Activated T-cell treated with anti-CD3 and anti-CD28 coated beads for 4 hours (primary cell): ENCODE measurements around the gene MRPL9.
A peak's percentile ranks its signal among the peaks of the same experiment; 100 is the strongest.

ENCODE experiments used
- DNase-seq: peaks from one replicate; pipeline ENCODE4 v3.0.0-alpha.2; 2020

The MRPL9 gene

DNA sequence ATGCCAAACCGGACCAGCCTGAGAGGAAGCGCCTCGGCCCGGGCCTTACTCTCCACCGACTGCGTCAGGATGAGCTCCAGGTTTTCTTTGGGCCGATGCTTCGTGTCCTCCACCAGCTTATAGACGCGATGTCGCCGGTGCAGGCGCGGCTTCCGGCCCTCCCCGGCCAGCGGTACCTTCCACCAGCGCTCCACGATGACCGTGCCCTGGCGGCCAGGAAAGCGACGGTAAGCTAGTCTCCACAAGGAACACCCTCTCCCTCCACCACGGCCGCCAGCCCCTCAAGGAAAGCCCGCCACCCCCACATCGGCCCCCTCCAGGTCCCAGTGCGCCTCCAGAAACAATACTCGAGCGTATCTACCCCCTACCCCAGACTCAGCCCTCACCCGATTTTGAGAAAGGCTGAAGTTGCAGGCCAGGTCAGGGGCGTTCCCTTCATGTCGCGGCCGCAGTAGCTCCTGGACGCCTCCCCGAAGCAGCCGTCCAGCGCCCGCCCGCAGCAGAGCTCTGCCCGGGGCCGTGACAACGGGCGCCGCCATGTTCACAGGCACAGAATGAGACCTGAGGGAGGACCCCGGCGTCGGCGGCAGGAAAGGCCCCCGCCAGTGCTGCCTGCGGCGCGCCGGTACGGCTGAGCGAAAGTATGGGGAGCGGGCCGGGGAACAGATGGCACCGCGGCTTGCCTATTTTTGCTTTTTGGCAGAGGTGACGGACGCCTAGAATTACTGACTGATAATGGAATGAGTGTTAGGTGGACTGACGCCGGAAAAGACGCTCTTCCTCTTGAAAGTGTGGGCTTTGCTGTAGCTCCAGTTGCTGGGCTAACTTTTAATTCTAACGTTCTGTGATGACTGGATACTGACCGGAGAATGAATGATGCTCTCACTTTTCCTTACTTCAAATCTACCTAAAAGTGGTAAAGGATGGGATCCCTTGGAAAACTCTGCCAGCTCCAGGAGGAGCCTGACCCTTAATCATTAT is at the start of gene MRPL9:
TSS of gene MRPL9 (minus strand) at position 556 of the 981 bp plus-strand sequence. CDS start at position 539, 17 bp downstream.
- DNase-seq, result peak; percentile 79

GRCh38 chr1:151811181-151811580 is 47.9 kb upstream of the MRPL9 start:
- DNase-seq, result no peak

DNA sequence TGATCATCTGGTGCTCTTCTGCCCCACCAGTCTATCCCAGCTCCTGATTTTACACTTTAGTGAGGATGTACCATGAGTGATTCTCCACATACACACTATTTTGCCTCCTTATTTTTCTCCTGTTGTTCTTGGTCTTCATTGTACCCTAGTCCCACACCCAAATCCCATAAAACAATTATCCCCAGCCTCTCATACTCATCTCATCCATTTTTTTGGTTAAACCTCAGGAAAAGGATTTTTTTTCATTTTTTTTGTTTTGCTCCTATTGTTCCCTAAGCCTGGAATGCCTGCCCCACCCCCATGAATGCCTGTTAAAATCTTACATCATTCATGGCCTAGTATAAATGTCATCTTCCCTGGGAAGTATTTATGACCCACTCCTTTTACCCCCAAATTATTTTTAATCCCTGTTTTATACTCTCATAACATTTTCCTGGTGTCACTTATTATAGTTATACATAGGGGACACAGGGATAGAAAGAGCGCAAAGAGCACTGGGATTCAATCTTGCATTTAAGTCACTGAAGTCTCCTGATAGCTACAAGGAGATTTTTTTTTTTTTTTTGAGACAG is 46.8 kb upstream of the MRPL9 start:
- DNase-seq, result no peak

DNA sequence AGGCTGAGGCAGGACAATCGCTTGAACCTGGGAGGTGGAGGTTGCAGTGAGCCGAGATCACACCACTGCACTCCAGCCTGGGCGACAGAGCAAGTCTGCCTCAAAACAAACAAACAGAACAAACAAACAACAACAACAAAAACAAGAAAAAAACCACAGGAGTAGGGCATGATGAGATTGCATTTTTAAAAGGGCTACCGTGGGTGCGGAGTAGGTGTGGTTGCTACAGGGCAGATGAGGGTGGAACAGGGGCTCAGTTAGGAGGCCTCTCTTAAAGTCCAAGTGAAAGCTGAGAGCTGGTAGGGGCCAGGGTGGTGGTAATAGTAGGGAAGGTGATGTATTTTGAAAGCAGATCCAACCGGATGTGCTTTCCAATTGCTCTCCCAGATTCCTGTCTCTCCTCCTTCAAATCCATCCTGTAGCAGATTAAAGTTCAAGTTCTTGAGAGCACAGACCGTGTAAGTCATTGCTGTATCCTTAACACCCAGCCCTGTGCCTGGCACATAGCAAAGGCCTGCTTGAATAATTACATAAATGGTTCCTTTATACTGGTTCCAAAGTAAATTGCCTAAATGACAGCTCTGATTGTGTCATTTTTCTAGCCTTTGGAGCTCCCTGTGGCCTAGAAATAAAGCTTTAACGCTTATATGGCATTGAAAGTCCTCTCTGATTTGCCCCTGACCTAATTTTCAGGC is 46.1 kb upstream of the MRPL9 start:
- no peak for DNase-seq

DNA sequence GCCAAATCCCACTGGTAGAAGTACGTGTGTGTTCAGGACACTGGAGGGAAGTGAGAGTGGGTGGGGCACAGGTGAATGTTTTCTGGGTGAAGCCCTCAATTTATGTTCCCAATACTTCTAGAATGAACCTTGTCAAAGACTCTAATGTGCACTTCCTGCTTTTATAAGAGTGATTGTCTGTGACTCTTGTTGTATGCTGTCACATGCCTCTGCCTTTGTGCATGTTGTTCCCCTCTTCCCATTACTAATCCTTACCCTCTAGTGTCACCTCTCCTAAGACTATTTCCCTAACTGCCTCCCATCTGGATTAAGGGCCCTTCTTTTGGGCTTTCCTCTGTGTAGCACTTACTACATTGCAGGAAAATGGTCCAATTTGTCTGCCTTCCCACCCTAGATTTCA is 44.5 kb upstream of the MRPL9 start:
- DNase-seq, result no peak

- no peak for DNase-seq
Observed at GRCh38 chr1:151807131-151807530, 43.8 kb upstream of the MRPL9 start.

GRCh38 chr1:151806170-151806569 is 42.9 kb upstream of the MRPL9 start:
- no peak for DNase-seq

DNA sequence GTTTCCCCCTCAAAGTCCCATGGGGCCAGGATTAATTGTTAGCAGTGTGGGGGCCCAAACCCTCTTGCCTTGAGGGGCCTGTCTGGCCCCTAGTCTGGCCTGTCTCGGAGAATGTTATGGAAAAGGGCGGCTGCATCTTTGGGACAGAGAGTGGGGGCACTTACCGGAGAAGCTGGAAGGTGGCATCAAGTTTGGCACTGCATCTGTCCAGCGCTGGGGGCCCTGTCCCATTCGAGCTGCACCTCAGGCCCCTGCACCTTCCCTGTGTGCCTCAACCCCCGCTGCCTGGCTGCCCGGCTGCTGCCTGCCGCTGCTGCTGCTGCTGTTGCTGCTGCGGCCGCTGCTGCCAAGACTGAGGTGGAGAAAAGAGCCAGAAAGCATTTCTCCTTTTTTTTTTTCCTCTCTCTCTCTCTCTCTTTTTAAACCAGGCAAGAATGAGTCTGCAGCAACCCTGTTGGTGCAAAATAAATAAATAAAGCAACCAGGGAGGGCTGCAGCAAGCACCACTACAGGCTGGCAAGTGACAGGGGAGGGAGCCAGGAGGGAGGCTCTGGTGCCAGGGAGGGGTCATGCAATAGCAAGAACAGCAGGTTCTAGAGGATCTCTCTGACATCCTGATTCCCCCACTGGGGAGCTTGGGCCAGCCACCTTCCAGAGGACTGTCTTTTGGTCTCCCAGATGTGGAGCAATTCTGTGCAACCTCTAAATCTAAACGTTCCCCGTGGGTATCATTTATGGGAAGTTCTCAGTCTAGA is 41.9 kb upstream of the MRPL9 start, which contains the start of gene LINGO4:
TSS of gene LINGO4 (minus strand) at position 354 of the 755 bp plus-strand sequence. CDS start 2,715 bp downstream, outside the sequence.
- no peak for DNase-seq

DNA sequence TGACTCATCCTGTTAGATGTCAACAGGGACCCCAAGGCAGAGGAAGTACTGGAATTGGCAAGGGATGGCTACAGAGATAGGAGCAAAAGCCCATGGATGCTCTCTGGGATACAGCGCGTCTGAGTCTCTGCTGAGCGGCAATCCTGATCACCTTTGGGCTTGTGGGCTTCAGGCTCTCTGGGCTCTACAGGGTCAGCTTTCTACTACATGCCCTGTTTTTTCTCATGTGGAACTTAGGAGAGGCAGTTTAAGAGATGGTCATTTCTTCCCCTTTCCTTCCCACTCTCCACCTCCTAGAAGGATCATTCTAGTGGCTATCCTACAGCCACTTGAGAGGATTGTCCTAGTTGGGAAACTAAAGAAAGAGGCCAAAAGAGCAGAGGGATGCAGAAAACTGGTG is 40.6 kb upstream of the MRPL9 start:
- no peak for DNase-seq

- DNase-seq, result no peak
Observed at GRCh38 chr1:151803164-151803563, 39.9 kb upstream of the MRPL9 start.

GRCh38 chr1:151802372-151802771 is 39.1 kb upstream of the MRPL9 start:
- no peak for DNase-seq

DNA sequence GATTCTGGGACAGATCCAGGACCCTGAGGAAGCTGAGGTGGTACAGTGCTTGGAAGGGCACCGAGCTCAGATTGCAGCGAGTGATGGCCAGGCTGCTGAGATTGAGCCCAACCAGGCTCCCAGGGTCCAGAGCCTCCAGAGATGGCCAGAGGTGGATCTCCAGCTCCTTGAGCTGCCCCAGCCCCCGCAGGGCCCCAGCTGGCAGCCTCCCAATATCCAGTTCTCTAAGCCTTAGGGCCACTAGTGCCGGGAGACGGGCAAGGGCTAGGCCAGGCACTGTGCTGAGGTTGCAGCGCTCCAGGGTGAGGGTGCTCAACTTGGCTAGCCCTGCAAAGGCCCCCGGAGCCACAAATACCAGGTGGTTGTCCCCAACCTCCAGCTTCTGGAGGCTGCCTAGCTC is 38.5 kb upstream of the MRPL9 start:
- DNase-seq, result no peak

DNA sequence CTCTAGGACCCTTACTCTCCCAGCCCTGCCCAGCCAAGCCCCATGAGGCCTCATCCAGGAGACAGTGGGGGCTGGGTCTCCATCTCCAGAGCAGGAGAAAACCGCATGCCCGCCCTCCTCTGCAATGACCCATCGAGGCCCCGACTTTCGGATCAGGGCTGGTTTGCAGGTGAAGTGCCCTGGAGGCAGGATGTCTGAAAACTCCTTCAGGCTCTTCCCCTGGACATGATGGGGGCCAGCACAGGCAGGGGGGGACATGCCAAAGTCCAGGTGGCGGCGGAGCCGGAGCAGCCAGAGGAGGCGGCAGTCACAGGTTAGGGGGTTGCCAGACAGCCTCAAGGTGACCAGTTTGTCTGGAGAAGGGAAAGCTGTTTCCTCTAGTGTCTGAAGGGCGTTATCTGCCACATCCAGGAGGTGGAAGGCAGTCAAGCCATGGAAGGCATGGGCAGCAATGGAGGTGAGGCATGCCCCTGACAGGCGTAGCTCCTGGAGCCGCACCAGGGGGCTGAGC is 38.1 kb upstream of the MRPL9 start:
- DNase-seq, result no peak

- DNase-seq, result no peak
Observed at GRCh38 chr1:151800830-151801229, 37.5 kb upstream of the MRPL9 start.

DNA sequence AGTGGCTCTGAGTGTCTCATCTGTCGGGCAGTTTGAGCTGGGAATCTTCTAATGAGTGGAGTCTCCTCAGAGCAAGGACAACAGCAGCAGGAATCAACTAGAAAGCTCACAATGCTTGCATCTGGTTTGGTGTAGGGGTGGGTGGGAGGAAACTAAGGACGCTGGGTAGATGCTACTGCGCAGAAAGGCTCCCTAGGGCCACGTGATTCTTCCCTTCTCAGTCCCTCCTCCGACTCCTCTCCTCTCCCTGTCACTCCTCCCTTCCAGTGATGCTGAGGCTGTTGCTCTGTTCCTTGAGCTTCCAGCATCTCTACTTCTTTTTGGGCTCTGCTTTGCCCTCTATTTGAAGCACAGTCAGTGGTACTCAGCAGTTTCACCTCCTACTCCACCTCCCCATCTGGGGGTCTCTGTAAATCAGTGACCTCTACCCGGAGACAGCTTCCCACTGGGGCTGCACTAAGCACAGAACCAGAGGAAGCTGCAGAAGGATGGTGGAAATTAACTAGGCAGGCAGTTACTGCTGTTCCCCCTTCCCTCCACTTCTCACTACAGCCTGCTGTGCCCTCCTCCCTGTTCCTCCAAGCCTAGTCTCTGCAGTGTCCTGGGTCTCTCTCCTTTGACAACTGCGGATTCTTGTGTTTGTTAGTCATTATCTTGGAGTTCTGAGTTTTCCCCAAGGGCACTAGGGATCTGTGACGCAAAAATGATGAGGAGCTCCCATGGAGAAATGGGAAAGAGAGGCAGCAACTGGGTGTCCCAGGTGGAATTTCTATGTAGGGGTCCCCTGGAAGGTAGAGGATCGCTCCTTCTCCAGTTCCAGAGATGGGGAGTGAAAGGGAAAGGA is 36.1 kb upstream of the MRPL9 start:
- DNase-seq, result no peak

DNA sequence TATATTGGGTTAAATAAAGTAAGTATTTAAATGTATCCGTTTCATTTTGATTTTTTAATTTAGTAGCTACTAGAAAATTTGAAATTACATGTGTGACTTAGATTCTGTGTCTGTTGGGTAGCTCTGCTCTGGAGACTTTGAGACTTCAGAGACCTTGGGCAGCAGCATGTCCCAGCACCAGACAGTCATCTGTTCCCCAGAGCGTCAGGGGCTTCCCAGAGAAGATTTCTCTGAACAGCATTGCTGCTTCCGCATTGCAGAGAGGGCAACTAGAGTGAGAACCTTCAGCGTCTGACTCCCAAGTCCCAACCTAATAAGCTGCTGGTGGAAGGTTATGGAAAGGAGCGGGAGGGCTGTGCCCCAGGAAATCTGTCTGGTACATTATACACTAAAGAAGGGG is 35.3 kb upstream of the MRPL9 start:
- DNase-seq, result no peak

GRCh38 chr1:151790940-151791651 is 27.8 kb upstream of the MRPL9 start:
- DNase-seq, result no peak

DNA sequence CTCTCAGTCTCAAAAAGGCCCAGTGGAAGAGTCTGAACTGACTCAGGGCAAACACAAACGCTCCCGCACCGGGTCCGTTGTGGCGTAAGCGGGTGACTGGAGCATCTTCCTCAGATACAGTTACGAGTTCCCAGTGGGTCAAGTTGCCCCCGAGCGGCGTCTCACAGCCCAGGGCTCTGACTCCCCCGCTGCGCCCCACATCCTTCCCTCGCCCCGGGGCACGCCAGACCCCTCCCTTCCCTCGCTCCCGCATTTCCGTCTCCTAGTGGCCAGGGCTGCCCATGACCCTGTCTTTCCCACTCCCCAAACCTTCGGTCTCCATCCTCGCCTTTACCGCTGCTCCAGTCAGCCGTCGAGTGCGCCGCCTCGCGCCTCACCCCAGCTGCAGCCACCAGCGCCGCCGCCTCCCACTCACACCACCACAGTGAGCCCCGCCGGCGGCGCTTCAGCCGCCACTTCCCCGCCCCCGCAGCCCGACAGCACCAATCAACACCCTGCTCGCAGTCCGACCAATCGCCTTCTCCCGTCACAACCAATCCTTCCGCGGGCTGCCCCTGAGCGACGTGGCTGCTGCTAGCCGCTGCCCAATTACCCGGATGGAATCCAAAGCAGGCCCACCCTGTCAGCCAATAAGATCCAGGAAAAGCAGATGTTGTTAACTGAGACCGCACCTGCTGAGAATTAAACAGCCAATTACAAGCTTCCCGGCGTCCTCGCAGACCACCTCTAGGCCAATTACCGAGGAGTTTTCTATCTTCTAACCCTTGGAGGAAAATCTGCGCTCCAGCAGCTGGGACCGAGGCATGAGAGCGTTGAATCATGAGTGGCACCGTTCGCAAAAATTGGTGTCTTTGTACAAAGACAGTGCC is 27.0 kb upstream of the MRPL9 start, which contains the start of gene TDRKH:
TSS of gene TDRKH (minus strand) at position 430 of the 869 bp plus-strand sequence. CDS start 7,478 bp downstream, outside the sequence.
- DNase-seq, result peak; percentile 97

- DNase-seq, result no peak
Observed at GRCh38 chr1:151787689-151788088, 24.4 kb upstream of the MRPL9 start.

GRCh38 chr1:151783796-151784195 is 20.5 kb upstream of the MRPL9 start:
- no peak for DNase-seq
